ENCODE data around the gene ATP6V0A4.
"Not testable (repeated sequence)": the region's sequence is repeated elsewhere in the genome, so short reads cannot be mapped to it uniquely, and the experiment has no call there.

ATP6V0A4 gene

GRCh38 chr7:138697535-138698182, 100.3 kb downstream of the ATP6V0A4 start:
- no peak for TF ChIP-seq CTCF (IDR thresholded peaks at IDR 0.05; ENCODE audit: low read length, missing control alignments)

GRCh38 chr7:138695776-138696175, 102.2 kb downstream of the ATP6V0A4 start:
- not testable (repeated sequence) for DNase-seq (ENCODE audit: low read depth); H3K4me3 ChIP-seq (replicated peaks; ENCODE audit: low read depth, low read length)

More at GRCh38 chr7:138697535-138698182, 100.3 kb downstream of the ATP6V0A4 start:
- no peak overlapping the region for H3K4me3 ChIP-seq (replicated peaks; ENCODE audit: low read depth, low read length)
- DNase-seq (ENCODE audit: low read depth): no peak

GRCh38 chr7:138695106-138695505, 102.9 kb downstream of the ATP6V0A4 start:
- TF ChIP-seq CTCF (IDR thresholded peaks at IDR 0.05; ENCODE audit: low read length, missing control alignments): no peak
- H3K4me3 ChIP-seq (replicated peaks; ENCODE audit: low read depth, low read length): no peak overlapping the region
- DNase-seq (ENCODE audit: low read depth): no peak

- no peak for DNase-seq (ENCODE audit: low read depth)
- TF ChIP-seq CTCF (IDR thresholded peaks at IDR 0.05; ENCODE audit: low read length, missing control alignments): no peak
These were observed 106.8 kb downstream of the ATP6V0A4 start for GRCh38 chr7:138691178-138691577.

GRCh38 chr7:138690495-138690894, 107.5 kb downstream of the ATP6V0A4 start:
- TF ChIP-seq CTCF (IDR thresholded peaks at IDR 0.05; ENCODE audit: low read length, missing control alignments): no peak
- H3K4me3 ChIP-seq (replicated peaks; ENCODE audit: low read depth, low read length): no peak overlapping the region
- DNase-seq (ENCODE audit: low read depth): no peak

More at GRCh38 chr7:138691178-138691577, 106.8 kb downstream of the ATP6V0A4 start:
- H3K4me3 ChIP-seq (replicated peaks; ENCODE audit: low read depth, low read length): no peak overlapping the region

GRCh38 chr7:138688037-138688436, 110.0 kb downstream of the ATP6V0A4 start:
- DNase-seq (ENCODE audit: low read depth); H3K4me3 ChIP-seq (replicated peaks; ENCODE audit: low read depth, low read length): not testable (repeated sequence)

- no peak overlapping the region for H3K4me3 ChIP-seq (replicated peaks; ENCODE audit: low read depth, low read length)
- TF ChIP-seq CTCF (IDR thresholded peaks at IDR 0.05; ENCODE audit: low read length, missing control alignments): no peak
- DNase-seq (ENCODE audit: low read depth): no peak
These were observed 113.7 kb downstream of the ATP6V0A4 start for GRCh38 chr7:138684340-138684739.

- no peak overlapping the region for H3K4me3 ChIP-seq (replicated peaks; ENCODE audit: low read depth, low read length)
- no peak for TF ChIP-seq CTCF (IDR thresholded peaks at IDR 0.05; ENCODE audit: low read length, missing control alignments)
- DNase-seq (ENCODE audit: low read depth): no peak
These were observed 118.2 kb downstream of the ATP6V0A4 start for GRCh38 chr7:138679793-138680192.

Measured in fibroblast of pulmonary artery (primary cell).